Measurements from ENCODE around the gene CHP2.

- no peak for TF ChIP-seq JUND (IDR thresholded peaks at IDR 0.05)
- TF ChIP-seq REST (IDR thresholded peaks at IDR 0.05; ENCODE audit: low read depth, low read length), result no peak
- TF ChIP-seq, protein P1, sequence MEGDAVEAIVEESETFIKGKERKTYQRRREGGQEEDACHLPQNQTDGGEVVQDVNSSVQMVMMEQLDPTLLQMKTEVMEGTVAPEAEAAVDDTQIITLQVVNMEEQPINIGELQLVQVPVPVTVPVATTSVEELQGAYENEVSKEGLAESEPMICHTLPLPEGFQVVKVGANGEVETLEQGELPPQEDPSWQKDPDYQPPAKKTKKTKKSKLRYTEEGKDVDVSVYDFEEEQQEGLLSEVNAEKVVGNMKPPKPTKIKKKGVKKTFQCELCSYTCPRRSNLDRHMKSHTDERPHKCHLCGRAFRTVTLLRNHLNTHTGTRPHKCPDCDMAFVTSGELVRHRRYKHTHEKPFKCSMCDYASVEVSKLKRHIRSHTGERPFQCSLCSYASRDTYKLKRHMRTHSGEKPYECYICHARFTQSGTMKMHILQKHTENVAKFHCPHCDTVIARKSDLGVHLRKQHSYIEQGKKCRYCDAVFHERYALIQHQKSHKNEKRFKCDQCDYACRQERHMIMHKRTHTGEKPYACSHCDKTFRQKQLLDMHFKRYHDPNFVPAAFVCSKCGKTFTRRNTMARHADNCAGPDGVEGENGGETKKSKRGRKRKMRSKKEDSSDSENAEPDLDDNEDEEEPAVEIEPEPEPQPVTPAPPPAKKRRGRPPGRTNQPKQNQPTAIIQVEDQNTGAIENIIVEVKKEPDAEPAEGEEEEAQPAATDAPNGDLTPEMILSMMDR (IDR thresholded peaks at IDR 0.05), result no peak
- TF ChIP-seq RFX5 (IDR thresholded peaks at IDR 0.05; ENCODE audit: low read length), result no peak
- no peak for TF ChIP-seq RAD21 (IDR thresholded peaks at IDR 0.05; ENCODE audit: low read length)
- no peak for TF ChIP-seq FOXJ3 (CRISPR knock-in tag; IDR thresholded peaks at IDR 0.05)
- TF ChIP-seq POLR2AphosphoS5 (IDR thresholded peaks at IDR 0.05; ENCODE audit: low read depth, low read length), result no peak
- no peak for TF ChIP-seq NFIC (IDR thresholded peaks at IDR 0.05; ENCODE audit: borderline replicate concordance)
- no peak for TF ChIP-seq EZH2phosphoT487 (IDR thresholded peaks at IDR 0.05; ENCODE audit: borderline replicate concordance, low read depth)
- no peak for TF ChIP-seq RCOR1 (IDR thresholded peaks at IDR 0.05; ENCODE audit: low read length)
- TF ChIP-seq MEF2A (IDR thresholded peaks at IDR 0.05; ENCODE audit: borderline replicate concordance, low read depth), result no peak
Measured at GRCh38 chr16:23724785-23725131, 30.1 kb upstream of the CHP2 start.
